ENCODE measurements around the gene USP2.

- TF ChIP-seq CTCF (IDR thresholded peaks at IDR 0.05; ENCODE audit: insufficient read depth, low read depth, low read length) (peak; percentile 10), EZH2 (IDR thresholded peaks at IDR 0.05; ENCODE audit: insufficient read depth, low read length) (no peak)
These were observed 9.7 kb downstream of the USP2 start for GRCh38 chr11:119371778-119372182.
